ENCODE data around the gene SH3PXD2B.

- TF ChIP-seq GATA2 (IDR thresholded peaks at IDR 0.05; ENCODE audit: low read depth, low read length) (no peak), GATA3 (IDR thresholded peaks at IDR 0.05; ENCODE audit: low read depth, low read length) (no peak)
Observed at GRCh38 chr5:172395483-172395882, 58.8 kb downstream of the SH3PXD2B start.

All from SH-SY5Y (cell line).